Pulmonary artery endothelial cell (primary cell): ENCODE results near the gene BARX2. TPM values are rescaled to one million over a fixed set of nuclear protein-coding genes. Genes with fewer than 3 reads are reported as not detected.
"Not testable (repeated sequence)": the region's sequence is repeated elsewhere in the genome, so short reads cannot be mapped to it uniquely, and the experiment has no call there.

Source experiments
- DNase-seq: peaks from one replicate; pipeline ENCODE4 v3.0.0-alpha.2; 2011; ENCODE audit warnings: low read depth, low spot score
- total RNA-seq: library from RNA; depleted of rRNA; stranded (reverse); fragments of >200 nt; gene quantifications from 2 replicates; pipeline ENCODE4 v1.2.3, GENCODE V29; 2014

The BARX2 gene
- total RNA-seq: not detected in 2 replicates

- DNase-seq: peak; percentile 29
Observed at GRCh38 chr11:129375751-129376657, at the start of gene BARX2. BARX2 (plus strand) TSS chr11:129375848; CDS start chr11:129376036, 188 bp downstream.

GRCh38 chr11:129326921-129327320 lies 48.7 kb upstream of the BARX2 start:
- DNase-seq: no peak

- DNase-seq: not testable (repeated sequence)
Observed at GRCh38 chr11:129327708-129328107, 47.9 kb upstream of the BARX2 start.

GRCh38 chr11:129328756-129329155 lies 46.9 kb upstream of the BARX2 start:
- no peak for DNase-seq

- no peak for DNase-seq
Observed at GRCh38 chr11:129331217-129331616, 44.4 kb upstream of the BARX2 start.

GRCh38 chr11:129331871-129332274 lies 43.8 kb upstream of the BARX2 start:
- peak; percentile 24 for DNase-seq

GRCh38 chr11:129333873-129334272 lies 41.8 kb upstream of the BARX2 start:
- no peak for DNase-seq

GRCh38 chr11:129344301-129344940 lies 31.2 kb upstream of the BARX2 start:
- not testable (repeated sequence) for DNase-seq

- no peak for DNase-seq
Observed at GRCh38 chr11:129346916-129347315, 28.7 kb upstream of the BARX2 start.

- DNase-seq: no peak
Observed at GRCh38 chr11:129348813-129349212, 26.8 kb upstream of the BARX2 start.

- no peak for DNase-seq
Observed at GRCh38 chr11:129352676-129353075, 23.0 kb upstream of the BARX2 start.

GRCh38 chr11:129354691-129355090 lies 21.0 kb upstream of the BARX2 start:
- no peak for DNase-seq

- DNase-seq: no peak
Observed at GRCh38 chr11:129359748-129360147, 15.9 kb upstream of the BARX2 start.

GRCh38 chr11:129364143-129364654 lies 11.4 kb upstream of the BARX2 start:
- peak; percentile 59 for DNase-seq

- no peak for DNase-seq
Observed at GRCh38 chr11:129365816-129366215, 9.8 kb upstream of the BARX2 start.

- no peak for DNase-seq
Observed at GRCh38 chr11:129366737-129367597, 8.7 kb upstream of the BARX2 start.

GRCh38 chr11:129368889-129369672 lies 6.6 kb upstream of the BARX2 start:
- DNase-seq: no peak

- DNase-seq: no peak
Observed at GRCh38 chr11:129370715-129371114, 4.9 kb upstream of the BARX2 start.

GRCh38 chr11:129372609-129373488 lies 2.8 kb upstream of the BARX2 start:
- DNase-seq: no peak
